ENCODE results near the gene UVRAG. TPM values are rescaled to one million over a fixed set of nuclear protein-coding genes. Genes with fewer than 3 reads are reported as not detected.

Gene UVRAG
- total and polyA plus RNA-seq, 9 donors, result 10.1 to 26.7 (median 19.2) TPM

DNA sequence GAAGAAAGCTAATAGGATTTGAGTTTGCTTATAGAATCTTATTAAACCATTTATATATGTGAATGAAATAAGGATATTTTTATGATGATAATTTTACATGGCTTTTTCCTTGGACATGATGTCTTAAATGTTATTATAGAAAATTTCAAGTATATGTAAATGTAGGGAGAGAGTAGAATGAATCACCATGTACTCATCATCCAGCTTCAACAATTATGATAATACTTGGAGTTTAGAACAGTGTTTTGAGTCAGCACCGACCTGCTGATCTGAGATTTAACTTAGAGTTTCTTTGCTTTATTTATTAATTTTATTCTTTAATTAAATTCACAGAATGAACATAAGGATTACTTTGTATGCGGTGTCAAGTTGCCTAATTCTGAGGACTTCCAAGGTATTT lies 193.5 kb downstream of the UVRAG start:
- 77 to 85% (median 82%) methylated on average over 2 of the region's 2 CpGs for WGBS, 3 donors
- H3K36me3 ChIP-seq, result no peaks in the 10 kb centered on the region

DNA sequence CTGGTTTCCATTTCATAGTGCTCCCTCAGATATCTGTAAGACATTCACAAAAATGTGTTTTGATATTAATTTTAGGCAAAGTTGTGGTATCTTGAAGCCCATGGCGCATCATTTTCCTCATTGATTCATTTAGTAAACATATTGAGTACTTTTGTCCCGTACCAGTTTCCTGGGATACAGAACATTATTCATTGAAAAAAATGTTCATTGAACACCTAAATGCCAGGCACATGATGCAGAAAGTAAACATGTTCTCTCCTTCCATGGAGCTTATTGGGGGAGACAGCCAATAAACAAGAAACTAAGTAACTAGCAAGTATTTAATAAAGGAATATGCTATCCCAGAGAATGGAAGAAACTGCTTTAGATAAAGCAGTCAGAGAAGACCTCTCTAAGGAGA lies 195.0 kb downstream of the UVRAG start:
- Histone ChIP-seq H3K27ac (no peak overlapping the region), H3K27me3 (no peaks in the 10 kb centered on the region), H3K4me1 (ENCODE audit: insufficient read depth) (no peaks in the 10 kb centered on the region), H3K36me3 (no peaks in the 10 kb centered on the region), H3K9me3 (no peaks in the 10 kb centered on the region), H3K4me3 (no peak overlapping the region)
- no peak for DNase-seq
- 95 to 96% (median 96%) methylated on average over 2 of the region's 2 CpGs for WGBS, 3 donors
- TF ChIP-seq EP300 (IDR thresholded peaks at IDR 0.05), result no peak
- TF ChIP-seq POLR2A (IDR thresholded peaks at IDR 0.05), result no peak
- TF ChIP-seq, protein P1, sequence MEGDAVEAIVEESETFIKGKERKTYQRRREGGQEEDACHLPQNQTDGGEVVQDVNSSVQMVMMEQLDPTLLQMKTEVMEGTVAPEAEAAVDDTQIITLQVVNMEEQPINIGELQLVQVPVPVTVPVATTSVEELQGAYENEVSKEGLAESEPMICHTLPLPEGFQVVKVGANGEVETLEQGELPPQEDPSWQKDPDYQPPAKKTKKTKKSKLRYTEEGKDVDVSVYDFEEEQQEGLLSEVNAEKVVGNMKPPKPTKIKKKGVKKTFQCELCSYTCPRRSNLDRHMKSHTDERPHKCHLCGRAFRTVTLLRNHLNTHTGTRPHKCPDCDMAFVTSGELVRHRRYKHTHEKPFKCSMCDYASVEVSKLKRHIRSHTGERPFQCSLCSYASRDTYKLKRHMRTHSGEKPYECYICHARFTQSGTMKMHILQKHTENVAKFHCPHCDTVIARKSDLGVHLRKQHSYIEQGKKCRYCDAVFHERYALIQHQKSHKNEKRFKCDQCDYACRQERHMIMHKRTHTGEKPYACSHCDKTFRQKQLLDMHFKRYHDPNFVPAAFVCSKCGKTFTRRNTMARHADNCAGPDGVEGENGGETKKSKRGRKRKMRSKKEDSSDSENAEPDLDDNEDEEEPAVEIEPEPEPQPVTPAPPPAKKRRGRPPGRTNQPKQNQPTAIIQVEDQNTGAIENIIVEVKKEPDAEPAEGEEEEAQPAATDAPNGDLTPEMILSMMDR (IDR thresholded peaks at IDR 0.05), result no peak
- intact Hi-C loops (cut with DNase I), result no loop called here

More for the DNA sequence above, 193.5 kb downstream of the UVRAG start:
- H3K9me3 ChIP-seq, result no peaks in the 10 kb centered on the region
- intact Hi-C loops (cut with DNase I), result no loop called here
- no peak overlapping the region for H3K27ac ChIP-seq
- no peak overlapping the region for H3K4me3 ChIP-seq
- no peaks in the 10 kb centered on the region for H3K27me3 ChIP-seq
- TF ChIP-seq, protein P1 (IDR thresholded peaks at IDR 0.05), result no peak
- TF ChIP-seq POLR2A (IDR thresholded peaks at IDR 0.05), result no peak
- TF ChIP-seq EP300 (IDR thresholded peaks at IDR 0.05), result no peak
- H3K4me1 ChIP-seq (ENCODE audit: insufficient read depth), result no peaks in the 10 kb centered on the region
- DNase-seq, result no peak

DNA sequence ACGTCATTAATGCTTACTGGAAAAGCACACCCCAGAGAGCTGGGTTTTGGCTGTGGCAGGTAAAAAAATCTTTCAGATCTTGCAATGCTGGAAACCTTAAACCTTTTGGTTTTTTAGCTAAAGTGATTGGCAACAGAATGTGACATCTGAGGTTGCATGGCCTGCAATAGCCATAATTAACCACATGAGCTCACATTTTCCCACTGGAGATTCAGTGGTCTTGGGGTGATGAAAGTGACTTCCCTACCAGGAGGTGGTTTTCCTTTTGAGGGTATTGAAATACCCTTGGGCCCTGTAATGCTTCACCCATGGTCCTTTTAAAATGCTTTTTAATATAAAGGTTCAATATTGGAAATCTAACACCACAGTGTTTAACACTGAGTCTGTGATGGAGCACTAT lies 198.5 kb downstream of the UVRAG start:
- intact Hi-C loops (cut with DNase I), result no loop called here
- H3K27ac ChIP-seq, result no peak overlapping the region
- H3K4me3 ChIP-seq, result no peak overlapping the region
- TF ChIP-seq, protein P1 (IDR thresholded peaks at IDR 0.05), result no peak
- no peak for TF ChIP-seq POLR2A (IDR thresholded peaks at IDR 0.05)
- TF ChIP-seq EP300 (IDR thresholded peaks at IDR 0.05), result no peak
- H3K4me1 ChIP-seq (ENCODE audit: insufficient read depth), result no peaks in the 10 kb centered on the region
- 94 to 100% (median 97%) methylated on average over 1 of the region's 1 CpG for WGBS, 3 donors
- no peak for DNase-seq
- no peaks in the 10 kb centered on the region for H3K27me3 ChIP-seq
- no peaks in the 10 kb centered on the region for H3K36me3 ChIP-seq
- H3K9me3 ChIP-seq, result no peaks in the 10 kb centered on the region

DNA sequence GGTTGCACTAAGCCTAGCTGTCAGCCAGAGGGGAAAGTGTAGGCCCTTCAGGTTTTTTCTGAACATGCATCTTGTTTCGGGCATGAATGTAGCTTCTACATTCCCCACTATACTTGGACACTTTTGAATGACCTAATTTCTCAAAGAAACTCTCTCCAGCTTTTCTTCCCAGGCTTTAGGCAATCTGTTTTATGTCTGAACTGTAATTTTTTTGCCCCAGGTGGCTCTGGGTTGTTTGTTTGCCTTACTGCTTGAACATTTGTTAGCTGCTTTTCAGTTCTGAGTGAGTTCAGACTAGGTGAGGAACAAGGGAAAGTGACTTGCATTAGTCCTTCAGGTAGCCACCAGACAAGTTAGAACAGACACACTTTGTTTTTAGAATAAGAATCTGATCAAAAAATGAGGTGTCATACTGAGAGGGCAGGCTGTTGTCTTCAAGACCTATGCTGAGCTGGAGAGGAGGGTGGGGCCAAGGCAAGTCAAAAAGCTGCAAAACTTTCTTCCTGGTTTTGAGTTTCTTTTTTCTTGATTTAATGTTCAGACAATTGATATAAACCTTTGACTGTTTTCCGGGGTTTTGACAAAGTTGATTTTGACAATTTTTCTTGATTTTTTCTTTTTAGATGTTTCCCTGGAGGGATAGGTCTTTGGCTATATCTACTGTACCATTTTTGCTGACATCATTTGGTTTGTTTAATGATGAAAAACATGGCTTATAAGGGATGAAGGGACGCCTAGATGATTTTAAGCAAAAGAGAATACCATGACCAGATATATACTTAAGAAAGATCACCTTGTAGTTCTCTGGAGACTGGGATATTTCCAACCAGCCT lies 208.4 kb downstream of the UVRAG start:
- intact Hi-C loops (cut with DNase I), result no loop called here
- DNase-seq, result no peak
- no peaks in the 10 kb centered on the region for H3K4me1 ChIP-seq (ENCODE audit: insufficient read depth)
- TF ChIP-seq, protein P1 (IDR thresholded peaks at IDR 0.05), result no peak
- TF ChIP-seq EP300 (IDR thresholded peaks at IDR 0.05) (no peak), POLR2A (IDR thresholded peaks at IDR 0.05) (no peak)
- no peaks in the 10 kb centered on the region for H3K36me3 ChIP-seq
- no peak overlapping the region for H3K27ac ChIP-seq
- H3K27me3 ChIP-seq, result no peaks in the 10 kb centered on the region
- H3K4me3 ChIP-seq, result no peak overlapping the region
- H3K9me3 ChIP-seq, result no peaks in the 10 kb centered on the region
- WGBS, 3 donors, result 88 to 95% (median 93%) methylated on average over 3 of the region's 3 CpGs

Data from ovary (tissue), 9 donors.